ENCODE measurements around the gene TMEM198. TPM values are rescaled to one million over a fixed set of nuclear protein-coding genes. Genes with fewer than 3 reads are reported as not detected.

Gene TMEM198
- total RNA-seq, 4 donors from 2014 or later: 1.1 to 4.4 (median 1.2) TPM; not detected in 1

DNA sequence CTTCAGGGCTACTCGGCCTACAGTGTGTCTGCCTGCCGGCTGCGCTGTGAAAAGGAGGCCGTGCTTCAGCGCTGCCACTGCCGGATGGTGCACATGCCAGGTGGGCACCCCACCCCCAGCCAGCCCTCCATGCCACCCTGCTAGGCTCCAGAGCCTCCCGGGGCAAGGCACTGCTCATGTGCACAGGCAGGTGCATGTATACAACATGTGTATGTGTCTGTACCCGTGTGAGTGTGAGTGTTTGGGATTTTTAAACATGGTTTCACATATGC lies 11.5 kb upstream of the TMEM198 start:
- Histone ChIP-seq H3K27ac (no peak overlapping the region), H3K27me3 (peaks cover 42% of the 10 kb centered on the region), H3K4me1 (peaks cover 0 to 5% (median 0%) of the 10 kb centered on the region in 4 donors), H3K36me3 (no peaks in the 10 kb centered on the region), H3K4me3 (no peak overlapping the region), H3K9me3 (no peaks in the 10 kb centered on the region)
- TF ChIP-seq CTCF (IDR thresholded peaks at IDR 0.05) (no peak), POLR2AphosphoS5 (IDR thresholded peaks at IDR 0.05) (no peak), POLR2A (IDR thresholded peaks at IDR 0.05) (no peak), EP300 (IDR thresholded peaks at IDR 0.05; ENCODE audit: low read depth) (no peak)
- 77% methylated on average over 8 of the region's 8 CpGs; no CpG with 5 or more reads in 1 of the 2 donors for WGBS, 2 donors (ENCODE audit: low coverage in 1 of 2)
- DNase-seq: no peak
- in situ Hi-C loops (cut with MboI; ENCODE audit: low pct_ligation_motif_present in 1 of 4, low pct_unique_long_range_greater_than_20kb in 1 of 4, low sequenced_read_pairs in 3 of 4): loop anchor here in 2 of 4 donors (10.0 kb wide), 2 partner anchors 102 to 112 kb away; no protein-coding TSS in a partner anchor
- intact Hi-C loops (cut with DNase I; ENCODE audit: low total_unique reads): loop anchor here (5.0 kb wide), 1 partner anchor 55 kb away; no protein-coding TSS in a partner anchor

- intact Hi-C loops (cut with DNase I; ENCODE audit: low total_unique reads) (loop anchor here (5.0 kb wide), 1 partner anchor 57 kb away; no protein-coding TSS in a partner anchor), in situ Hi-C loops (cut with MboI; ENCODE audit: low pct_ligation_motif_present in 1 of 4, low pct_unique_long_range_greater_than_20kb in 1 of 4, low sequenced_read_pairs in 3 of 4) (loop anchor here in 2 of 4 donors (10.0 kb wide), 2 partner anchors 101 to 111 kb away; no protein-coding TSS in a partner anchor)
- 53 to 67% methylated on average over 3 to 6 of the region's 6 CpGs for WGBS, 2 donors (ENCODE audit: low coverage in 1 of 2)
- Histone ChIP-seq H3K36me3 (no peaks in the 10 kb centered on the region), H3K27me3 (peaks cover 25% of the 10 kb centered on the region), H3K4me1 (peaks cover 0 to 5% (median 0%) of the 10 kb centered on the region in 4 donors), H3K27ac (no peak overlapping the region), H3K4me3 (no peak overlapping the region), H3K9me3 (no peaks in the 10 kb centered on the region)
- no peak for DNase-seq
- no peak for TF ChIP-seq CTCF (IDR thresholded peaks at IDR 0.05)
- no peak for TF ChIP-seq POLR2AphosphoS5 (IDR thresholded peaks at IDR 0.05)
- TF ChIP-seq POLR2A (IDR thresholded peaks at IDR 0.05): no peak
- no peak for TF ChIP-seq EP300 (IDR thresholded peaks at IDR 0.05; ENCODE audit: low read depth)
Observed at GRCh38 chr2:219533930-219534661, 9.7 kb upstream of the TMEM198 start.

DNA sequence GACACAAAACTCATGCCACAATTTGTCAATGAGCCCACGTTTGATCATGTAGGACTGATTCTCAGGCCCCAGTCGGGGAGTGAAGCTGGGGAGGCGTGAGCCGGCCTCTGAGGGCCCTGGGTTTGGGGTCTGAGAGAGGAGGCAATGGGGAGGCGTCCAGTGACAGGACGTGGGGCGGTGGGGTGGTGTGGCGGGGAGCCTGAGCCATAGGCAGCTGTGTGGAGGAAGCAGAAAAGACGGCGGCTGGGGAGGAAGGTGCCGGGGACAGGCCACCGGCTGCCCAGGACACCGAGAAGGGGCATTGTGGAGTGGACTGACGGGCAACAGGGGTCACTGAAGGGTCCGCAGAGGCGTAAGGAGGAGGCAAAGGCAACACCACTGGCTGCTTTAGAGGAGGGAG lies 7.4 kb upstream of the TMEM198 start:
- TF ChIP-seq EP300 (IDR thresholded peaks at IDR 0.05; ENCODE audit: low read depth) (no peak), CTCF (IDR thresholded peaks at IDR 0.05) (no peak), POLR2AphosphoS5 (IDR thresholded peaks at IDR 0.05) (no peak), POLR2A (IDR thresholded peaks at IDR 0.05) (no peak)
- Histone ChIP-seq H3K4me3 (no peak overlapping the region), H3K27ac (no peak overlapping the region), H3K27me3 (peaks cover 7% of the 10 kb centered on the region), H3K9me3 (no peaks in the 10 kb centered on the region), H3K4me1 (peaks cover 0 to 1% (median under 1%) of the 10 kb centered on the region in 4 donors), H3K36me3 (peaks cover 0 to 4% (median 0%) of the 10 kb centered on the region in 4 donors)
- 84% methylated on average over 16 of the region's 16 CpGs; no CpG with 5 or more reads in 1 of the 2 donors for WGBS, 2 donors (ENCODE audit: low coverage in 1 of 2)
- DNase-seq: no peak
- in situ Hi-C loops (cut with MboI; ENCODE audit: low pct_ligation_motif_present in 1 of 4, low pct_unique_long_range_greater_than_20kb in 1 of 4, low sequenced_read_pairs in 3 of 4) (loop anchor here in 2 of 4 donors (10.0 kb wide), 2 partner anchors 98 to 108 kb away; no protein-coding TSS in a partner anchor), intact Hi-C loops (cut with DNase I; ENCODE audit: low total_unique reads) (no loop called here)

GRCh38 chr2:219536967-219537366 lies 6.9 kb upstream of the TMEM198 start:
- intact Hi-C loops (cut with DNase I; ENCODE audit: low total_unique reads): no loop called here
- no peak overlapping the region for H3K27ac ChIP-seq

More at GRCh38 chr2:219536967-219537366, 6.9 kb upstream of the TMEM198 start:
- TF ChIP-seq POLR2A (IDR thresholded peaks at IDR 0.05): no peak
- TF ChIP-seq EP300 (IDR thresholded peaks at IDR 0.05; ENCODE audit: low read depth): no peak
- TF ChIP-seq CTCF (IDR thresholded peaks at IDR 0.05): no peak
- peaks cover 3% of the 10 kb centered on the region for H3K27me3 ChIP-seq
- no peaks in the 10 kb centered on the region for H3K9me3 ChIP-seq
- WGBS, 2 donors (ENCODE audit: low coverage in 1 of 2): 59% methylated on average over 8 of the region's 9 CpGs; no CpG with 5 or more reads in 1 of the 2 donors
- in situ Hi-C loops (cut with MboI; ENCODE audit: low pct_ligation_motif_present in 1 of 4, low pct_unique_long_range_greater_than_20kb in 1 of 4, low sequenced_read_pairs in 3 of 4): loop anchor here in 2 of 4 donors (10.0 kb wide), 2 partner anchors 98 to 108 kb away; no protein-coding TSS in a partner anchor
- no peak overlapping the region for H3K4me3 ChIP-seq
- H3K4me1 ChIP-seq: peaks cover 2 to 7% (median 6%) of the 10 kb centered on the region in 4 donors
- H3K36me3 ChIP-seq: peaks cover 0 to 4% (median 0%) of the 10 kb centered on the region in 4 donors
- DNase-seq: no peak
